Activated T-helper 1 cell treated with anti-CD3 and anti-CD28 coated beads, Interleukin-2, amount 50 U/mL, for 16 hours (primary cell): Measurements from ENCODE around the gene ITGAE.
"Not testable (repeated sequence)": the region's sequence is repeated elsewhere in the genome, so short reads cannot be mapped to it uniquely, and the experiment has no call there.

Experiments
- DNase-seq, 2 donors: peaks; one replicate each; pipeline ENCODE4 v3.0.0-alpha.2; 2020; ENCODE audit warnings: low read depth in 1 of 2, low spot score in 1 of 2

The ITGAE gene

DNA sequence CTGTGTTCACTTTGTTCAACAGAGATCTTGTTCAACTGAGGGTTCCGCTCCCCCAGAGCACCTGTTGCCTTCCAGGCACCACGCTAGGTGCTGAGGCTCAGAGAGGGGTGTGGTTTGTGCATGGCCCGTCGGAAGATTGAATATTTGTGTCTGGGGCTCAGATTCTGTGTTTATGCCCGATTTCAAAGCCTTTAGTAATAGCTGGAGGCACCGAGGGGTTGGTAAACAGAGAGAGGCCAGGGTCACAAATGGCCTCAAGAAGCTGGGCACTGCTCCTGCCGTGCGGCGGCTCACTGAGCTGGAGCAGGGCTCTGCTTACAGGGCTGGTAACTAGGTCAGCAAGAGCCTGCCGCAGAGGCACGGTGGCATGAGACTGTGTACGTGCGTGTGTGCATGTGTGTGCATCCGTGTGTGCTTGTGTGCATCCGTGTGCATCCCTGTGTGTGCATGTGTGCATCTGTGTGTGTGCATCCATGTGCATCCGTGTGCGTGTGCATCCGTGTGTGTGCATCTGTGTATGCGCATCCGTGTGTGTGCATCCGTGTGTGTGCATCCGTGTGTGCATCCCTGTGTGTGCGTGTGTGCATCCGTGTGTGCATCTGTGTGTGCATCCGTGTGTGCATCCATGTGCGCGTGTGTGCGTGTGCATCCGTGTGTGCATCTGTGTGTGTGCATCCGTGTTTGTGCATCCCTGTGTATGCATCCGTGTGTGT, 5.4 kb downstream of the ITGAE start:
- no peak for DNase-seq

DNA sequence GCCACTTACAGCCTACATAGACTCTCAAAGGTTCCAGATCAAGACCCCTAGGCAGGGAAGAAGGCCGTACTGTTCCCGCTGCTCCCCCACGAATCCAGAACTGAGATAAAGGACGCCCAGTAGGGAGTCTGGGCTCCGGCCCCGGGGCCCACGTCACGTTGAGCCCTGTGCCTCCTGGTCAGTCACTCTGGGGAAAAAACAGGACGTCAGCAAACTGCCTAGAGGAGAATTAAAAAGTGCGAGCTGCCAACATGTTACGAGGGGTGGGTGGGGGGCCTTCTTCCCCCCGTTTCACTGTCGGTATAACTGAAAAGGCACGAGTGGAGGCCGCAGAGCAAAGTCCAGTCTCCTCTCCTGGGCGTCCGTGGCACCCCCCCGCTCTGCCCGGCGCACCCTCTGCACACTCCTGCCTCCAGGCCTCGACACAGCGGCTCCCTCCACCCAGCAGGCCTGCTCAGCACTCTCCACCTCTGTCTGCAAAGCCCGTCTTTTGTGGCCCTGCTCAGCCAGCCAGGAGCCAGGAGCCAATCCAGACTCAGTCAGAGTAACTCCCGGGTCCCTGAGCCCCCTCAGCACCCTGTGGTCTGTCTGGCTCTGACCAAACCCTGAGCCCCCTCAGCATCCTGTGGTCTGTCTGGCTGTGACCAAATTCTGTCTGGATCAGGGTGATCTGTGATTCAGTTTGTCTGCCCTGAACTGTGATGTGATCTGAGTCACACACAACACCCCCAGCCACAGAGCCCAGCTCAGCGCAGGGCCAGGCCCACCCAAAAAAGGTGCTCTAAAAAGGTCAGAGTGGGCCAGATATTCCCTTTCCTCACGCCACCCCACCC, 6.2 kb downstream of the ITGAE start:
- peak in 1 of 2 donors; percentile 8 for DNase-seq

DNA sequence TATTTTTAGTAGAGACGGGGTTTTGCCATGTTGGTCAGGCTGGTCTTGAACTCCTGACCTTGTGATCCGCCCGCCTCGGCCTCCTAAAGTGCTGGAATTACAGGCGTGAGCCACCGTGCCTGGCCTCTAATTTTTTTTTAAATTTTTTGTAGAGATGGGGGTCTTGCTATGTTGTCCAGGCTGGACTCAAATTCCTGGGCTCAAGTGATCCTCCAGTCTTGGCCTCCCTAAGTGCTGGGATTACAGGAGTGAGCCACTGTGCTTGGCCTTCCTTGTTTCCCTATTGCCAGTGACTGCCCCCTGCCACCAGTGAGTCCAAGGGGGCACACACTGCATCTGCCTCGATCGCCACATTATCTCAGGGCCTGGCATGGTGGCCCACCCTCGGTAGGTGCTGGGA, 6.8 kb downstream of the ITGAE start:
- not testable (repeated sequence) for DNase-seq

DNA sequence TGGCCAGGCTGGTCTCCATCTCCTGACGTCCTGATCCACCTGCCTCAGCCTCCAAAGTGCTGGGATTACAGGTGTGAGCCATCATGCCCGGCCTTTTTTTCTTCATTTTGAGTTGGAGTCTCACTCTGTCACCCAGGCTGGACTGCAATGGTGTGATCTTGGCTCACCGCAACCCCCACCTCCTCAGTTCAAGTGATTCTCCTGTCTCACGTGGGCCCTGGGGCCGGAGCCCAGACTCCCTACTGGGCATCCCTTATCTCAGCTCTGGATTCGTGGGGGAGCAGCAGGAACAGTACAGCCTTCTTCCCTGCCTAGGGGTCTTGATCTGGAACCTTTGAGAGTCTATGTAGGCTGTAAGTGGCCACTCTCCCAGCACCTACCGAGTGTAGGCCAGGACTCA, 7.7 kb downstream of the ITGAE start:
- not testable (repeated sequence) for DNase-seq

DNA sequence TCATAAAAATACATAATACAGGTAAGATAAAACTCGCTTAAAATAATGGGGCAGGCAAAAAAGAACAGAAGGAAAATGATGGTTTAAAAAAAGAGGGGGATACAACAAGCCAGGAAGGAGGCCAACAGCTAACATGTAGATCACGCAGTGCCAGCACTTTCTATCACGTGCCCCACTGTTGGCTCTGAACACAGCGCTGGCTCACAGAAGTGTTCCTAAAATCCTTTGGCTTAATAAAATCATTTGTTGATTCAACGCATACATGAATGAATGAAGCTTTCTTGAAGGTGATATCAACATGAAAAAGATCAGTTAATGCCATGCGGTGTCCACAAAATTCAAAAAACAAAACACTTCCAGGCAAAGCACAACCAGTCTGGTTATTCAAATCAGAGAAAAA, 8.5 kb downstream of the ITGAE start:
- DNase-seq = no peak

DNA sequence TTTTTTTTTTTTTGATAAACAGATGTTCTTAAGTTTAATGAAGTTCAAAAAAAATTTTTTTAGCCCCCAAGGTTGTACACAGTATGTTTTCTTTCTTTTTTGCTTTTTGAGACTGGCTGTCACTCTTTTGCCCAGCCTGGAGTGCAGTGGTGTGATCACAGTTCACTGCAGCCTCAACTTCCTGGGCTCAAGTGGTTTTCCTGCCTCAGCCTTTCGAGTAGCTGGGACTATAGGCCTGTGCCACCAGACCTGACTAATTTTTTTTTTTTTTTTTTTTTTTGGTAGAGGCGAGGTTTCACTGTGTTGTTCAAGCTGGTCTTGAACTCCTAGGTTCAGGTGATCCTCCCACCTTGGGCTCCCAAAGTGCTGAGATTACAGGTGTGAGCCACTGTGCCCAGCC, 12.8 kb downstream of the ITGAE start:
- no peak for DNase-seq

DNA sequence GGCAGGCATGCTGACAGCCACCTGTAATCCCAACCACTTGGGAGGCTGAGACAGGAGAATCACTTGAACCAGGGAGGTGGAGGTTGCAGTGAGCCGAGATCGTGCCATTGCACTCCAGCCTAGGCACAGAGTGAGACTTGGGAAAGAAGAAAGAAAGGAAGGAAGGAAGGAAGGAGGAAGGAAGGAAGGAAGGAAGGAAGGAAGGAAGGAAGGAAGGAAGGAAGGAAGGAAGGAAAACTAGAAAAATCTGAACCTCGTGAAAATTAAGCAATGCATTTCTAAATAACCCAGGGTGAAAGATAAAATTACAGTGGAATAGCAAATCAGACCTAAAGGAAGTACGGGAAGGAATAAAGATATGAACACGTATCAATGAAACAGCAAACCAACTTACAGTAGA, 15.7 kb downstream of the ITGAE start:
- DNase-seq = not testable (repeated sequence)

DNA sequence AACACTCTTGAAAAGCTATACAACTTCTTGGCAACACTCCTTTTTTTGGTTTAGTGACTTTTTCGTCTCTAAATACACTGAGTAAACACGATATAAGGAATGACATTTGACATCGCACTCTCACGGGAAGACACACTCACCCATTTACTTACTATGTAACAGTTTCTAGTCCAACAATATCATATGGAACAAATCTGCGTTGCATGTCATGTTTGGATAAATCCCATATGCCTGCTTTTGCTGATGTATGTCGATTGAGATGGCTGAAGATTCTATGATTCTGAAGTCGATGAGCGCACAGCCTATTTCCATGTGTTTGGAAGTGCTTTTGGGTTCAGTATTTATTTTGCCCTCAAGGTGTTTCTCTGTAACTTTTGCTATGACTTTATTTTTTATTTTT, 18.2 kb downstream of the ITGAE start:
- no peak for DNase-seq

DNA sequence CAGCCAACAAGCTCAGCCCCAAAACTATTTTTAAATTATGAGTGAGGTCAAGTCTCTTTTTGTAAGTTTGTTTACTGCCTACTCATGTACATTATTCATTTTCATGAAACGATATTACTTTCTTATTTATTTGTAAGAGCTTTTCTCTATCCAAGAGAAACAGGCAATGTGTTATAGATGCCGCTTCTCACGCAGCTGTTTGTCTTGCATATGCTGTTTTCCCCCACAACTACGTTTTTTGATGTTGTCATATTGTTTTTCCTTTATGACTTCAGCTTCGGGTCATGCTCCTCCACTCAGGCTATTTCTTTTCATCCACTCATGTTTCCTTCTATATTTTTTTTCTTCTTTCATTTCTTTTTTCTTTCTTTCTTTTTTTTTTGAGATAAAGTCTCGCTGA, 20.0 kb downstream of the ITGAE start:
- no peak for DNase-seq

DNA sequence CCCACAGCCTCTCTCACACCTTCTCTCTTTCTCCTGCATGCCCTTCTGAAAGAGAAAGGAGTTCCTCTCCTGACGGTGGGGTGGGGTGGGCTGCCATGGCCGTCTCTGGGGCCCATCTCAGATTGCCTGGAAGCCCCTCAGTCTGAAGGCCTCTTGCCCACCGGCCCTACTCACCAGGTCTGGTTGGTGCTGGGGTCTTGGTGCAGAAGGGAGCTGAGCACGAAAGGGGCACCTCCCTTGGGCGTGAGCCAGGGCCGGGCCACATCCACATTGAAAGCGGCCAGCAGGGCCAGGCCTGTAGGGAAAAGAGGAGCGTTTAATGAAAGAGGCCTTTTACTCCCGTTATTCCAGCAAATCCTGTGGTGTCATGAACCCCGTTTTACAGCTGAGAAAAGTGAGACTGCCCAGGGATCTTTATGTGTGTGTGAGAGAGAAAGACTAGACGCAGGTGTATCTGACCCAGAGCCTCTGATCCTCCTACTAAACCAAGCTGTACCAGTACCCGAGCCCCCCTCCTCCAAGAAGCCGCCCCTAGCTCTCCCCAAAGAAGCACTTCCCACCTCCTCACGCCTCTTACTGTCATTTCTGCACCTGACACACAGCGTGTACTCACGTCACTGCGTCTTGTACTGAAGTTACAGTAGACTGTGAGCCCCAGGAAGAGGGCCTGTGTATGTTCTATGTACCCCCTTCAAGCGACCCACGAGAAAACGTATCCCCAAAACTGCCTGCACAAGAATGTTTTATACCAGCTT, 23.4 kb downstream of the ITGAE start:
- no peak for DNase-seq

DNA sequence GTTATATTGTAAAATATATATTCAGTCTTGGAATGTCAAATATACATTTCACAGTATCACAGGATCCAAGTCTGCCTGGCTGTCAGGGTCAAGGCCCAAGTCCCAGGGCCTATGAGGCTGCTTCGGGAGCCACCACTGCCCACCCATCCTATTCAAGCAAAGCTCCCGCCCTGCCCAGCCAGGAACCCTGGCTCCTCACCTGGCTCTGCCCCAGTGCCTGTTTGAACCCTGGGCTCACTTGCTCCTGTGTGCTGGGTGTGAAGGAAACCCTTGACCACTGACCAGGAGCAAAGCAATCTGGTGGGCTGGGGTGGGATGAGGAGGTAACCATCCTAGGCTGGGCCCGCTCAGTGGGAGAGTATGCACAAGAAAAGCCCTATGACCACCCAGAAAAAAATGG, 27.0 kb downstream of the ITGAE start:
- no peak for DNase-seq

DNA sequence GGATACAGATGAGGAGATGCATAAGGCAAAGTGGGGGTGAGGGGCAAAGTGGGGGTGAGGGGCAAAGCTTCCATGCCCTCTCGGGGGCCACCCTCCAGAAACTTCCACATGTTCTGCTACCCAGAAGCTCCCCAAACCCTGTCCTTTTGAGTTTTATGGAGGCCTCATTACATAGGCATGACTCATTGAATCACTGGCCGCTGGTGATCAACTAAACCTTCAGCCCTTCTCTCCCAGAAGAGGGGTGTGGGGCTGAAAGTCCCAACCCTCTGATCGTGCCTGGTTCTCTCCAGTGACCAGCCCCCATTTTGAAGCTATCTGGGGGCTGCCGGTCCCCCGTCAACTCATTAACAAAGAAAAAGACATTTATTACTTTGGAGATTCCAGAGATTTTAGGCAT, 27.5 kb downstream of the ITGAE start:
- DNase-seq = no peak

DNA sequence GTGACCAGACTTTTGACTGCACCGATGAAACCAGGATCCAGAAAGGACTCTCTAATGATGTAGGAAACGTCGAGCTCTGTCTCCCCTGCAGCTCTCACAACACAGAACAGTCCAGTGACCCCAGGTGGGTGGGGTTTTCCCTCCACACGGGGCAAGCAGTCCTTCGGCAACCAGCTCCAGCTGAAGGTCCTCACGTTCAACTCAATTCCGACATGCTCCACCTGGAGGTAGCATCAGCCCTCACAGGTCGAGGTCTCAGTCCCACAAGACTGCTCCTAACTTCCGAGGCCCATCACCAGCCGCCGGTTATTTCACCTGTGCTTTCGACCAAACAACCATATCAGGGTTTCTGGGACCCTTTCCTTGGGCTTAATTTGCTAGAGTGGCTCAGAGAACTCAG, 28.2 kb downstream of the ITGAE start:
- no peak for DNase-seq

DNA sequence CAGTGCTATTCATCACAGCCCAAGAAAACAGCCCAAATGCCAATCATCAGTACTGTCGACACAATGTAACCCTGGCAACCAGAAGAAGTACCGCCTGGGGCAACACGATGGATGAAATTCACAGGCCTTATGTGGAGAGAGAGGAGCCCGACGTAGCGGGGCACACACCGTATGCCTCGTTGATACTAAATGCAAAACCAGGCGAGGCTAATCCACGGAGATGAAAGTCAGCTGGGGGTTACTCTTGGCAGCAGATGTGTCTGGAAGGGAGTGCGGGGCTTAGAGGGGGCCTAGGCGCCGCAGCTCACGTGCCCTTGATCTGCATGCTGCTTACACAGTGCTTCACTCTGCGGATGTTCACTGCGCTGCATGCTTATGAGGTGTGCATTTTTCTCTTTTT, 29.8 kb downstream of the ITGAE start:
- DNase-seq = no peak

DNA sequence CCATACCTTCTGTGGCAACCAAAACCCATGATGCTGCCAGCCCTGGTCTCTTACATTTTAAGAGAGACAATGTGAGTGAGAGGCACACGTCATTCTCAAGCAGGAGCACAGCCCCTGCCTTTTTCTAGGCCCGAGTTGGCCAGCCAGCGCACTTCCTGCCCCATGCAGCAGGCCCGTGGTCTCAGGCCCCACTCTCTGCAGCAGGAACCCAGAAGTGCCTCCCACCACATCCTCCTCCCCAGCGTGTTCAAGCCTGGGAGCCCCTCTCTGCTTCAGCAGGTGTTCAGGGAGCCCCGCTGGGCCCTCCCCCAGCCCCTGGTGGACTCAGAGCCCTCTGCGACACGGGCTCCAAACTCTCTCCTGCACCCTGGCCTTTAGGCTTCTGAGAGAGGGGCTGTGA, 30.5 kb downstream of the ITGAE start:
- no peak for DNase-seq

DNA sequence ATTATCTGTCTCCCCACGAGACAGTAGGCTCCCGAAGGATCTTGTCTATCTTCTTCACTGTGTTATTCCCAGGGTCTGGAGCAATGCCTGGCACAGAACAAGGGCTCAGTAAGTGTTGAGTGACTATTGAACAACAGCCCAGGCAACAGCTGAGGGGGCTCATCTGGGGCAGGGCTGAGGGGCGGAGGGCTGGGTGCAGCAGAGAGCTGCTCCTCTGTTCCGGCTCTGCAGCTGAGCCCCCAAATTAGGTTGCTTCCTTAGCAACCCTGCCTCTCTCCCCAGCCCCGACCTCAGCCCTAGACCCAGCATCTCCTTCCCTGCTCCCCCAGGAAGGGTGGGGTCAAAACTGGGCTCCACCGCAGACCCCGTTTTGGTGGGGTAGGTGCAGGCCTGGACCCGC, 32.2 kb downstream of the ITGAE start:
- no peak for DNase-seq

DNA sequence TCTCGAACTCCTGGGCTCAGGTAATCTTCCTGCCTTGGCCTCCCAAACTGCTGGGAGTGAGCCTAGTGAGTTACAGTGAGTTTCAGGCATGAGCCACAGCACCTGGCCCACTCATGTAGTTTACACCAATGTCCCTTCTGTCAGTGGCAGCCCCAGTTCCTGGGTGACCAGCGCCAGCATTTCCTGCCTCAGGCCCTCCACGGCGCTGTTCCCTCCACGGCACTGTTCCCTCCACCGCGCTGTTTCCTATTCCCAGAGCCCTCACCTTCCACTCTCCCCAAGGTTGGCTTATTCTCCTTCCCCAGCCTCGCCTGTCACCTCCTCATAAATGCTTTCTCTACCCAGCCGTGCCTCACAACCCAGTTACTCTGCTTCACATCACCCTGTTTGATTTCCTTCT, 32.6 kb downstream of the ITGAE start:
- no peak for DNase-seq

DNA sequence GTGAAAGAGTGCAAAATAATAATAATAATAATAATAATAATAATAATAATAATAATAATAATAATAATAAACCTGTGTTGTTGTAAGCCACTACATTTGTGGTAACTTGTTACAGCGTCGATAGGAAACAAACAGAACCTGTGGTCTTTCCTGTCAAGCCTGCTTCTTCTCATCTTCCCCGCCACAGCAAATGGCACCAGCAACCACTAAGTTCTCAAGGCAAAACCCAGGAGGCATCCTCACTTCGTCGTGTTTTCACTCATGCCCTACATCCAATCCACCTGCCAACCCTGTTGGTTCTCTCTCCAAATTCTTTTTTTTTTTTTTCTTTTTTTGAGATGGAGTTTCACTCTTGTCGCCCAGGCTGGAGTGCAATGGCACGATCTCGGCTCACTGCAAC, 34.2 kb downstream of the ITGAE start:
- DNase-seq = no peak

DNA sequence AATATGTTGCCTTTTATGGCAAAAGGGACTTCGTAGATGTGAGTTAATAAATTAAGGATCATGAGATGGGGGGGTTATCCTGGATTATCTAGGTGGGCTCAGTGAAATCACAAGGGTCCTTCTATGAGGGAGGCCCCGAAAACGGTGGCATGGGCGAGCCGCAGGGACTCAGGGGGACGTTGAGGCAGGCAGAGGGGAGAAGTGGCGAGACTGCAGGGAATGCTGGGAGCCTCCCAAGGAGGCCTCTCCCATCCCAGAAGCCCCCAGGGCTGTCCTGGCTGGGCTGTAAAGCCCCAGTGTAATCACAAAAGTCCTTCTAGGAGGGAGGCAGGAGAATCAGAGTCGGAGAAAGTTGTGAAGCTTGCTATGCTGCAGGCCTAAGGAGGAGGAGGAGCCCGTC, 35.0 kb downstream of the ITGAE start:
- no peak for DNase-seq

DNA sequence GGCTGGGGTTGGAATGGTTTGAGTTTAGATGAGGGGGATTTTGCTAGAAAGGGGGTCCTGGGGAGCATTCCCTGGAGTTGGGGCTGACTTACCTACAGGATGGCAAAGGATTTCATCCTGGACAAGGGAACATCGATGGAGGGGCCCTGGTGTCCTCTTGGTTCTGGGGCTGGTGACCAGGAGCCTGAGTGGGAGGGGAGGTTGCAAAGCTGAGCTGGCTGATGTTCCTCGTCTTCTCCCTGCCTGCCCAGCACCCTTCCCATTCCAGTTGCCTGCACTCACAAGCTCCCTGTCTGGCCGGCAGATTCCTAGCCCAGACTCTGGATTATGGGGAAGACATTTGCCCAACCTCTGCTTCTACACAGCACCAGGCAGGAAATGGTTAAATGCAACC, 37.2 kb downstream of the ITGAE start:
- DNase-seq = no peak

DNA sequence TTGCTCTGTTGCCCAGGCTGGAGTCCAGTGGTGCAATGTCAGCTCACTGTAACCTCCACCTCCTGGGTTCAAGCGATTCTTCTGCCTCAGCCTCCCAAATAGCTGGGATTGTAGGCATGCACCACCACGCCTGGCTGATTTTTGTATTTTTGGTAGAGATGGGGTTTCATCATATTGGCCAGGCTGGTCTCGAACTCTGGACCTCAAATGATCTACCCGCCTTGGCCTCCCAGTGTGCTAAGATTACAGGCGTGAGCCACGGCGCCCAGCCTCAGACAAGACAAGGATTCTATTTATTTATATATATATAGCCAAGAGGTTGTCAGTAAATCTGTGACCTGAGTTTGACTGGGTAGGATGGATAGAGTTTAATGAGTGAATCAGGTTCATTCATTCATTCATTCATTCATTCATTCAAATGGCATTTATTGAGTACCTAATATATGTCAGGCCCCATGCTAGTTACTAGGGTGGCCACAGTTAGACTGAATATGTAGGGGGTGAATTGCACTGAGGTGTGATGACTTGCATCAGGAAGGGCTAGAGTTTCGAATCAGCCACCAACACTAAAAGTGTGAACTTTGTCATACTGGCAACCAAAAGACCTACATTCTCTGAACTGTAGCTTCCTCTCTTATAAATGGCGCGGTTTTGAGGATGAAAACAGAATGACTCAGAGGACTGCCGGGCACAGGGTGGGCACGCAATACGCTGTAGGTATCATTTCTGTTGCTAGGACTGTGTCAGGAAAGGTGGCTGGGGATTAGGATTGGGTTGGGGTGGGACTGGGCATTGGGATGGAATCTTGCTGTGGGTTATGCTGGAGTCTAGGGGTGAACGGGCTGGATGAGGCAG, 37.8 kb downstream of the ITGAE start:
- DNase-seq = no peak
